K562 (cell line): ENCODE data around the gene FBN3. TPM values are rescaled to one million over a fixed set of nuclear protein-coding genes. Genes with fewer than 3 reads are reported as not detected.

Source experiments
- CBFB ChIP-seq: sonication (generic); formaldehyde crosslinking; IDR thresholded peaks from 2 replicates; pipeline ENCODE4 v1.4.0; 2020; ENCODE audit warnings: mild to moderate bottlenecking, missing genetic modification reagents
- CHD1 ChIP-seq: fragments of 200-600 bp; sonication (generic); IDR thresholded peaks from one replicate; pipeline ENCODE4 v1.6.1; 2012; ENCODE audit warnings: mild to moderate bottlenecking, moderate library complexity, low read length, inconsistent platforms
- COPS2 ChIP-seq: fragments of 450-650 bp; conservative IDR thresholded peaks from 2 replicates; pipeline ENCODE4 v1.6.1; 2016; ENCODE audit warnings: mild to moderate bottlenecking, moderate library complexity
- GABPA ChIP-seq: fragments of 200-800 bp; sonication (Bioruptor generic); conservative IDR thresholded peaks from 2 replicates; pipeline ENCODE4 v1.6.1; 2016; ENCODE audit warnings: low read depth, missing genetic modification characterization, missing compliant biosample characterization
- PCBP1 ChIP-seq: fragments of 200-400 bp; formaldehyde crosslinking; IDR thresholded peaks from 2 replicates; pipeline ENCODE4 v1.6.1; 2018; ENCODE audit warnings: mild to moderate bottlenecking, low read depth, low read length; ENCODE audit not compliant: poor library complexity, severe bottlenecking
- PHTF2 ChIP-seq: fragments of 250-450 bp; sonication (Bioruptor Pico); IDR thresholded peaks from 2 replicates; pipeline ENCODE4 v1.5.0; 2021; ENCODE audit warnings: mild to moderate bottlenecking
- PYGO2 ChIP-seq: fragments of 450-650 bp; IDR thresholded peaks from 2 replicates; pipeline ENCODE4 v1.6.1; 2016; ENCODE audit warnings: mild to moderate bottlenecking, missing genetic modification characterization, moderate library complexity, missing compliant biosample characterization
- ZNF134 ChIP-seq: fragments of 250-450 bp; sonication (Bioruptor Pico); conservative IDR thresholded peaks from 2 replicates; pipeline ENCODE4 v1.4.0; 2020
- ZNF143 ChIP-seq: sonication (generic); formaldehyde crosslinking; IDR thresholded peaks from 2 replicates; pipeline ENCODE4 v1.9.0; 2022; ENCODE audit warnings: mild to moderate bottlenecking, missing genetic modification reagents
- ZNF561 ChIP-seq: fragments of 450-650 bp; formaldehyde crosslinking; conservative IDR thresholded peaks from 2 replicates; pipeline ENCODE4 v1.4.0; 2020; ENCODE audit warnings: mild to moderate bottlenecking, moderate library complexity
- ZNF778 ChIP-seq: fragments of 450-650 bp; formaldehyde crosslinking; IDR thresholded peaks from 2 replicates; pipeline ENCODE4 v1.4.0; 2020; ENCODE audit warnings: mild to moderate bottlenecking, moderate library complexity
- polyA plus RNA-seq, 8 experiments: library from polyadenylated mRNA; depleted of rRNA in 4 of 8; stranded (reverse) in 5 of 8; unstranded in 3 of 8; fragments of >200 nt; fragmentation: Nextera tagmentation in 2 of 8; fragmentation: Illumina TruSeq in 1 of 8; extraction: Ambion mirVana in 2 of 8; extraction: Trizol in 1 of 8; gene quantifications; 2 replicates each; pipeline versions ENCODE4 v1.2.1 to v1.2.3, GENCODE V29; 2011 to 2014; ENCODE audit warnings: inconsistent platforms in 1 of 8, missing spikeins in 1 of 8
- total RNA-seq, 7 experiments: library from RNA; depleted of rRNA in 6 of 7; stranded (reverse); fragments of >200 nt in 6 of 7; fragmentation: Illumina TruSeq in 2 of 7; extraction: Trizol in 2 of 7; gene quantifications; 2 replicates each; pipeline versions ENCODE4 v1.2.1 to v1.2.3, GENCODE V29; 2011 to 2021; ENCODE audit warnings: low replicate concordance in 1 of 7
- TF ChIP-seq, protein P1 (sequence below): fragments of 250-450 bp; sonication (Bioruptor Pico); IDR thresholded peaks from 2 replicates; pipeline ENCODE4 v1.5.0; 2021; ENCODE audit warnings: mild to moderate bottlenecking, borderline replicate concordance
- TF ChIP-seq, protein P2 (sequence below): sonication (generic); formaldehyde crosslinking; IDR thresholded peaks from 2 replicates; pipeline ENCODE4 v1.8.1; 2022; ENCODE audit warnings: missing genetic modification reagents
- TF ChIP-seq, protein P3 (sequence below), 2 experiments: IDR thresholded peaks; 2 replicates each; pipeline ENCODE4 v1.6.1; 2012; ENCODE audit warnings: improper control_type of control experiment in 2 of 2, low read depth in 2 of 2, low read length in 2 of 2, borderline replicate concordance in 1 of 2
- TF ChIP-seq, protein P4 (sequence below): fragments of 250-450 bp; sonication (Bioruptor Pico); IDR thresholded peaks from 2 replicates; pipeline ENCODE4 v1.5.1; 2021; ENCODE audit warnings: mild to moderate bottlenecking
- TF ChIP-seq, protein P5 (sequence below): sonication (generic); formaldehyde crosslinking; IDR thresholded peaks from 2 replicates; pipeline ENCODE4 v1.8.1; 2023; ENCODE audit warnings: mild to moderate bottlenecking, missing genetic modification reagents
- TF ChIP-seq, protein P6 (sequence below): fragments of 450-650 bp; formaldehyde crosslinking; IDR thresholded peaks from 2 replicates; pipeline ENCODE4 v1.4.0; 2022; ENCODE audit warnings: mild to moderate bottlenecking, moderate library complexity

Gene FBN3
- total and polyA plus RNA-seq, 9 of the 15 experiments (the other 6 are each of a cell fraction or from before 2014, with no cell fraction given), result under 0.01 to 0.29 (median 0.01) TPM; not detected in 4

DNA sequence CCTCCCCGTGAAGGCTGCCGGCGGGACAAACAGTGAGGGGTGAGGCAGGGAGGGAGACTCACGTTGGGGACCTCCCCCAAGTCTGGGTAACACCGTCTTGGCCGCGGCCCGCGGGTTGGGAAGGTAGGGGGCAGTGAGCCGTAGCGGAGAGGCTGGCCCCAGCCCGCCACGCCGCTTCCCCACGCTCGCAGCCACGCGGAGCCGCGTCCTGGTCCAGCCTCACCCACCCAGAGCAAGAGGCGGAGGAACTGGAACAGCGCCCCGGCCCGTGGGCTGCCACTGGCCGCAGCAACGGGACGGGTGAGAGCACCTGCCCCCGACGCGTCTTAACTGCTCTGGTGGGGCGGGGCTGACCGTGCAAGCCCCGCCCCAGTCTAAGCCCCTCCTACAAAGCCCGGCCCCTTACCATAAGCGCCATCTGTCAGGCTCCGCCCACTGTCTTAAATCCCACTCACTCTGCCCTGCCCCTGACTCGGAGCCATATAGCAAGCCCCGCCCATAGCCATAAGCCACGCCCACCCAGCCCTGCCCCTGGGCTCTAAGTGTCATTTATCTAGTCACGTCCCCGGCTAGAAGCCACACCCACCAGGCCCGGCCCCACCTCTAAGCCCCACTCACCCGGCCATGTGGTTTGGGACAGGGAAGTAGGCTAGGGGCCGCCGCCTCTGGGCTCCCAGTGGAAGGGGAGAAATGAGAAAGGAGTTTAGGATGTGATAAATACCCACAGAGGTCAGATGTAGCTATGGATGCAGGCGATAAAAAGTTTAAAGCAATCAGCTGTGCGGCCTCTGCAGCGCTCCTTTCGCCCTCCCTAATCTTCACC lies 98.9 kb downstream of the FBN3 start (continued):
- TF ChIP-seq, protein P1, sequence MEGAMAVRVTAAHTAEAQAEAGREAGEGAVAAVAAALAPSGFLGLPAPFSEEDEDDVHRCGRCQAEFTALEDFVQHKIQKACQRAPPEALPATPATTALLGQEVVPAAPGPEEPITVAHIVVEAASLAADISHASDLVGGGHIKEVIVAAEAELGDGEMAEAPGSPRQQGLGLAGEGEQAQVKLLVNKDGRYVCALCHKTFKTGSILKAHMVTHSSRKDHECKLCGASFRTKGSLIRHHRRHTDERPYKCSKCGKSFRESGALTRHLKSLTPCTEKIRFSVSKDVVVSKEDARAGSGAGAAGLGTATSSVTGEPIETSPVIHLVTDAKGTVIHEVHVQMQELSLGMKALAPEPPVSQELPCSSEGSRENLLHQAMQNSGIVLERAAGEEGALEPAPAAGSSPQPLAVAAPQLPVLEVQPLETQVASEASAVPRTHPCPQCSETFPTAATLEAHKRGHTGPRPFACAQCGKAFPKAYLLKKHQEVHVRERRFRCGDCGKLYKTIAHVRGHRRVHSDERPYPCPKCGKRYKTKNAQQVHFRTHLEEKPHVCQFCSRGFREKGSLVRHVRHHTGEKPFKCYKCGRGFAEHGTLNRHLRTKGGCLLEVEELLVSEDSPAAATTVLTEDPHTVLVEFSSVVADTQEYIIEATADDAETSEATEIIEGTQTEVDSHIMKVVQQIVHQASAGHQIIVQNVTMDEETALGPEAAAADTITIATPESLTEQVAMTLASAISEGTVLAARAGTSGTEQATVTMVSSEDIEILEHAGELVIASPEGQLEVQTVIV (CRISPR knock-in tag), result no peak
- no peak for TF ChIP-seq CBFB (CRISPR knock-in tag)
- no peak for TF ChIP-seq PYGO2 (tag)
- no peak for TF ChIP-seq ZNF778 (CRISPR knock-in tag)
- TF ChIP-seq ZNF143 (CRISPR knock-in tag), result no peak
- TF ChIP-seq ZNF561 (CRISPR knock-in tag), result no peak
- TF ChIP-seq GABPA (tag), result no peak
- no peak for TF ChIP-seq PHTF2 (CRISPR knock-in tag)
- TF ChIP-seq COPS2, result no peak
- TF ChIP-seq, protein P2, sequence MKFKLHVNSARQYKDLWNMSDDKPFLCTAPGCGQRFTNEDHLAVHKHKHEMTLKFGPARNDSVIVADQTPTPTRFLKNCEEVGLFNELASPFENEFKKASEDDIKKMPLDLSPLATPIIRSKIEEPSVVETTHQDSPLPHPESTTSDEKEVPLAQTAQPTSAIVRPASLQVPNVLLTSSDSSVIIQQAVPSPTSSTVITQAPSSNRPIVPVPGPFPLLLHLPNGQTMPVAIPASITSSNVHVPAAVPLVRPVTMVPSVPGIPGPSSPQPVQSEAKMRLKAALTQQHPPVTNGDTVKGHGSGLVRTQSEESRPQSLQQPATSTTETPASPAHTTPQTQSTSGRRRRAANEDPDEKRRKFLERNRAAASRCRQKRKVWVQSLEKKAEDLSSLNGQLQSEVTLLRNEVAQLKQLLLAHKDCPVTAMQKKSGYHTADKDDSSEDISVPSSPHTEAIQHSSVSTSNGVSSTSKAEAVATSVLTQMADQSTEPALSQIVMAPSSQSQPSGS (CRISPR knock-in tag), result no peak
- TF ChIP-seq, protein P3, sequence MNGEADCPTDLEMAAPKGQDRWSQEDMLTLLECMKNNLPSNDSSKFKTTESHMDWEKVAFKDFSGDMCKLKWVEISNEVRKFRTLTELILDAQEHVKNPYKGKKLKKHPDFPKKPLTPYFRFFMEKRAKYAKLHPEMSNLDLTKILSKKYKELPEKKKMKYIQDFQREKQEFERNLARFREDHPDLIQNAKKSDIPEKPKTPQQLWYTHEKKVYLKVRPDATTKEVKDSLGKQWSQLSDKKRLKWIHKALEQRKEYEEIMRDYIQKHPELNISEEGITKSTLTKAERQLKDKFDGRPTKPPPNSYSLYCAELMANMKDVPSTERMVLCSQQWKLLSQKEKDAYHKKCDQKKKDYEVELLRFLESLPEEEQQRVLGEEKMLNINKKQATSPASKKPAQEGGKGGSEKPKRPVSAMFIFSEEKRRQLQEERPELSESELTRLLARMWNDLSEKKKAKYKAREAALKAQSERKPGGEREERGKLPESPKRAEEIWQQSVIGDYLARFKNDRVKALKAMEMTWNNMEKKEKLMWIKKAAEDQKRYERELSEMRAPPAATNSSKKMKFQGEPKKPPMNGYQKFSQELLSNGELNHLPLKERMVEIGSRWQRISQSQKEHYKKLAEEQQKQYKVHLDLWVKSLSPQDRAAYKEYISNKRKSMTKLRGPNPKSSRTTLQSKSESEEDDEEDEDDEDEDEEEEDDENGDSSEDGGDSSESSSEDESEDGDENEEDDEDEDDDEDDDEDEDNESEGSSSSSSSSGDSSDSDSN (IDR thresholded peaks at IDR 0.05; ENCODE audit: borderline replicate concordance in 1 of 2, low read depth in 2 of 2, low read length in 2 of 2), result no peak
- TF ChIP-seq, protein P4, sequence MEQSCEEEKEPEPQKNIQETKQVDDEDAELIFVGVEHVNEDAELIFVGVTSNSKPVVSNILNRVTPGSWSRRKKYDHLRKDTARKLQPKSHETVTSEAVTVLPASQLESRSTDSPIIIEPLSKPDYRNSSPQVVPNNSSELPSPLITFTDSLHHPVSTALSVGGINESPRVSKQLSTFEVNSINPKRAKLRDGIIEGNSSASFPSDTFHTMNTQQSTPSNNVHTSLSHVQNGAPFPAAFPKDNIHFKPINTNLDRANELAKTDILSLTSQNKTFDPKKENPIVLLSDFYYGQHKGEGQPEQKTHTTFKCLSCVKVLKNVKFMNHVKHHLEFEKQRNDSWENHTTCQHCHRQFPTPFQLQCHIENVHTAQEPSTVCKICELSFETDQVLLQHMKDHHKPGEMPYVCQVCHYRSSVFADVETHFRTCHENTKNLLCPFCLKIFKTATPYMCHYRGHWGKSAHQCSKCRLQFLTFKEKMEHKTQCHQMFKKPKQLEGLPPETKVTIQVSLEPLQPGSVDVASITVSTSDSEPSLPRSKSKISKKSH, result no peak
- TF ChIP-seq PCBP1, result peak; percentile 74
- TF ChIP-seq CHD1, result no peak
- TF ChIP-seq, protein P5, sequence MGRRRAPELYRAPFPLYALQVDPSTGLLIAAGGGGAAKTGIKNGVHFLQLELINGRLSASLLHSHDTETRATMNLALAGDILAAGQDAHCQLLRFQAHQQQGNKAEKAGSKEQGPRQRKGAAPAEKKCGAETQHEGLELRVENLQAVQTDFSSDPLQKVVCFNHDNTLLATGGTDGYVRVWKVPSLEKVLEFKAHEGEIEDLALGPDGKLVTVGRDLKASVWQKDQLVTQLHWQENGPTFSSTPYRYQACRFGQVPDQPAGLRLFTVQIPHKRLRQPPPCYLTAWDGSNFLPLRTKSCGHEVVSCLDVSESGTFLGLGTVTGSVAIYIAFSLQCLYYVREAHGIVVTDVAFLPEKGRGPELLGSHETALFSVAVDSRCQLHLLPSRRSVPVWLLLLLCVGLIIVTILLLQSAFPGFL (CRISPR knock-in tag), result no peak
- TF ChIP-seq, protein P6, sequence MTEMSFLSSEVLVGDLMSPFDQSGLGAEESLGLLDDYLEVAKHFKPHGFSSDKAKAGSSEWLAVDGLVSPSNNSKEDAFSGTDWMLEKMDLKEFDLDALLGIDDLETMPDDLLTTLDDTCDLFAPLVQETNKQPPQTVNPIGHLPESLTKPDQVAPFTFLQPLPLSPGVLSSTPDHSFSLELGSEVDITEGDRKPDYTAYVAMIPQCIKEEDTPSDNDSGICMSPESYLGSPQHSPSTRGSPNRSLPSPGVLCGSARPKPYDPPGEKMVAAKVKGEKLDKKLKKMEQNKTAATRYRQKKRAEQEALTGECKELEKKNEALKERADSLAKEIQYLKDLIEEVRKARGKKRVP (CRISPR knock-in tag), result no peak
- TF ChIP-seq ZNF134 (CRISPR knock-in tag), result no peak
